Endodermal cell (in vitro differentiated cells): ENCODE measurements around the gene TEX2. TPM values are rescaled to one million over a fixed set of nuclear protein-coding genes. Genes with fewer than 3 reads are reported as not detected.

ENCODE experiments used
- DNase-seq: peaks from one replicate; pipeline ENCODE4 v3.0.0-alpha.2; 2017
- H3K27ac ChIP-seq: 2 replicates; pipeline ENCODE4 v1.5.1; 2013; ENCODE audit warnings: mild to moderate bottlenecking, low read depth, low read length, moderate library complexity
- H3K27me3 ChIP-seq: 2 replicates; pipeline ENCODE4 v1.6.1; 2013; ENCODE audit warnings: mild to moderate bottlenecking, low read length, moderate library complexity; ENCODE audit not compliant: insufficient read depth, control insufficient read depth, poor library complexity, severe bottlenecking
- H3K36me3 ChIP-seq: 2 replicates; pipeline ENCODE4 v1.7.0; 2013; ENCODE audit warnings: mild to moderate bottlenecking, low read length, moderate library complexity; ENCODE audit not compliant: control insufficient read depth, insufficient read depth
- H3K4me1 ChIP-seq: one replicate; pipeline ENCODE4 v1.7.0; 2013; ENCODE audit warnings: low read length; ENCODE audit not compliant: control insufficient read depth, insufficient read depth
- H3K4me3 ChIP-seq: 2 replicates; pipeline ENCODE4 v1.5.1; 2013; ENCODE audit warnings: mild to moderate bottlenecking, low read length, moderate library complexity
- H3K9ac ChIP-seq: 2 replicates; pipeline ENCODE4 v1.6.1; 2013; ENCODE audit warnings: mild to moderate bottlenecking, low read length, moderate library complexity; ENCODE audit not compliant: poor library complexity, severe bottlenecking; ENCODE audit errors: extremely low read depth
- H3K9me3 ChIP-seq: 2 replicates; pipeline ENCODE4 v1.6.1; 2013; ENCODE audit warnings: mild to moderate bottlenecking, low read length, moderate library complexity; ENCODE audit not compliant: control insufficient read depth
- H3K27ac Mint-ChIP-seq: 2 replicates; pipeline ENCODE4 v1.8.0; 2020; ENCODE audit warnings: mixed read lengths
- H3K27me3 Mint-ChIP-seq: 2 replicates; pipeline ENCODE4 v1.8.0; 2021; ENCODE audit warnings: mild to moderate bottlenecking, mixed read lengths; ENCODE audit not compliant: insufficient read depth
- H3K36me3 Mint-ChIP-seq: 2 replicates; pipeline ENCODE4 v1.8.0; 2020; ENCODE audit warnings: low read depth, mixed read lengths
- H3K4me1 Mint-ChIP-seq: 2 replicates; pipeline ENCODE4 v1.8.0; 2020; ENCODE audit warnings: mixed read lengths
- H3K4me3 Mint-ChIP-seq: 2 replicates; pipeline ENCODE4 v1.8.0; 2020; ENCODE audit warnings: mild to moderate bottlenecking, moderate library complexity, mixed read lengths
- H3K9me3 Mint-ChIP-seq: 2 replicates; pipeline ENCODE4 v1.8.0; 2020; ENCODE audit warnings: mild to moderate bottlenecking, mixed read lengths
- WGBS, 2 experiments: methylation state at CpG; one replicate each; pipeline versions ENCODE4 v1.1.5 to v1.1.7; 2013; ENCODE audit warnings: missing lambda C conversion rate in 2 of 2, mixed read lengths in 1 of 2; ENCODE audit not compliant: insufficient coverage in 1 of 2, insufficient read length in 1 of 2; 5-methylcytosine and 5-hydroxymethylcytosine counted together
- total RNA-seq, 2 donors: library from RNA; stranded (reverse); fragmentation: NEBNext Ultra II Directional in 1 of 2; extraction: Animal tissue kit (Norgen Biotek cat#: 25700) in 1 of 2; gene quantifications; 2 replicates in 1 of 2; 3 replicates in 1 of 2; pipeline ENCODE4 v1.2.1, GENCODE V29; 2021
- TF ChIP-seq, protein P1 (sequence below): fragments of 200-600 bp; sonication (generic); conservative IDR thresholded peaks from 2 replicates; pipeline ENCODE4 v1.5.0; 2021; ENCODE audit warnings: antibody characterized with exemption, mild to moderate bottlenecking

Gene TEX2
- total RNA-seq, 2 donors from 2014 or later: 11.6 to 13.1 TPM

DNA sequence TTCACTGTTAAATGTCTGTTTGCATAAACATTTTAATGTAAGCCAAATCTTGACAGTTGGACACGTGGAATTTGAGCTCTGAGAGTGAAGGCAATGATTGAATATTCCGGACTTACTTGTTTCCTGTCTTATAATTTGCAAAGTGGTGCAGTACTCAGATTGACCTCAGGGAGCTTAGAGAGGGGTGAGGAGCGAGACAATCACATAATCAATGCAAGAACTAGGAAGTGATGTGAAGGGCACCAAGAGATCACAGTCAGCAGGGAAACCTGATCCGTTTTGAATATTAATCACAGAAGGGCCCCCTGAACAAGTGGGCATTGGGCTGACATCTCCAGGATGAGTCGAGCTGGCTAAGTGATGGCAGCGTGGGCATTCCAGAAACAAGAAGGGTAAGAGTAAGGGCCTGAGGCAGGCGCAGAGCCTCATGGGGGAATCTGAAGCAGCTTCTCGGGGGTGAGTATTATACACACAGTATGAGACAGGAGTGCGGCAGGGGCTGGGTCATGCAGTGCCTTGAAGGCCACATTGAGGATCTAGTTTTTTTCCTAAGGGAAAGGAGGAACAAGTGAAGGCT, 26.1 kb downstream of the TEX2 start:
- DNase-seq: no peak
- Histone ChIP-seq H3K27me3 (no peaks in the 10 kb centered on the region), H3K4me3 (no peak overlapping the region), H3K9ac (no peak overlapping the region), H3K36me3 (no peaks in the 10 kb centered on the region), H3K4me1 (no peaks in the 10 kb centered on the region), H3K9me3 (no peaks in the 10 kb centered on the region), H3K27ac (no peak overlapping the region)
- H3K36me3 Mint-ChIP-seq: no peaks in the 10 kb centered on the region
- H3K9me3 Mint-ChIP-seq: no peaks in the 10 kb centered on the region
- H3K4me1 Mint-ChIP-seq: peaks cover 26% of the 10 kb centered on the region
- H3K4me3 Mint-ChIP-seq: no peak overlapping the region
- 74 to 90% methylated on average over 4 to 9 of the region's 9 CpGs for WGBS, 2 experiments
- no peaks in the 10 kb centered on the region for H3K27me3 Mint-ChIP-seq
- H3K27ac Mint-ChIP-seq: no peak overlapping the region
- TF ChIP-seq, protein P1, sequence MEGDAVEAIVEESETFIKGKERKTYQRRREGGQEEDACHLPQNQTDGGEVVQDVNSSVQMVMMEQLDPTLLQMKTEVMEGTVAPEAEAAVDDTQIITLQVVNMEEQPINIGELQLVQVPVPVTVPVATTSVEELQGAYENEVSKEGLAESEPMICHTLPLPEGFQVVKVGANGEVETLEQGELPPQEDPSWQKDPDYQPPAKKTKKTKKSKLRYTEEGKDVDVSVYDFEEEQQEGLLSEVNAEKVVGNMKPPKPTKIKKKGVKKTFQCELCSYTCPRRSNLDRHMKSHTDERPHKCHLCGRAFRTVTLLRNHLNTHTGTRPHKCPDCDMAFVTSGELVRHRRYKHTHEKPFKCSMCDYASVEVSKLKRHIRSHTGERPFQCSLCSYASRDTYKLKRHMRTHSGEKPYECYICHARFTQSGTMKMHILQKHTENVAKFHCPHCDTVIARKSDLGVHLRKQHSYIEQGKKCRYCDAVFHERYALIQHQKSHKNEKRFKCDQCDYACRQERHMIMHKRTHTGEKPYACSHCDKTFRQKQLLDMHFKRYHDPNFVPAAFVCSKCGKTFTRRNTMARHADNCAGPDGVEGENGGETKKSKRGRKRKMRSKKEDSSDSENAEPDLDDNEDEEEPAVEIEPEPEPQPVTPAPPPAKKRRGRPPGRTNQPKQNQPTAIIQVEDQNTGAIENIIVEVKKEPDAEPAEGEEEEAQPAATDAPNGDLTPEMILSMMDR: peak; percentile 63

DNA sequence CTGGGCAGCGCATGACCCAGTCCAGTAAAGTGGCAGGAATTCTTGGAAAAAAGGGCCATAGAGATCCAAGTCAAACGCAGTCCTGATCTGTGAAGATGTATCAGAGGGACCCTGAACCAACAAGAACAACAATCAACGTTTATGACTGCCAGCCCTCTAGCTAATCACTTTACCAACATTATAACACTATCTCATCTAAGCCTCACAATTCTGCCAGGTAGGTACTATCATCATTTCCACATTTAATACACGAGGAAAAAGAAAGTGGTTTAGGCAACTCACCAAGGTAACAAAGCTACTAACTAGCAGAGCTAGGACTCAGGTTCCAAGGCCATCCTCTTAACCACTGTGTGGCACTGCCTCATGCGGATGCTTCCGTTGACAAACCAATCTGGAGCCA, 28.1 kb downstream of the TEX2 start:
- no peak for DNase-seq
- Histone ChIP-seq H3K36me3 (no peaks in the 10 kb centered on the region), H3K27me3 (no peaks in the 10 kb centered on the region), H3K9me3 (no peaks in the 10 kb centered on the region), H3K4me3 (no peak overlapping the region), H3K27ac (no peak overlapping the region), H3K4me1 (no peaks in the 10 kb centered on the region), H3K9ac (no peak overlapping the region)
- no peak overlapping the region for H3K4me3 Mint-ChIP-seq
- no peak overlapping the region for H3K27ac Mint-ChIP-seq
- peaks cover 18% of the 10 kb centered on the region for H3K4me1 Mint-ChIP-seq
- WGBS, 2 experiments: 89 to 91% methylated on average over 4 to 6 of the region's 6 CpGs
- no peaks in the 10 kb centered on the region for H3K27me3 Mint-ChIP-seq
- no peaks in the 10 kb centered on the region for H3K36me3 Mint-ChIP-seq
- TF ChIP-seq, protein P1: no peak
- H3K9me3 Mint-ChIP-seq: no peaks in the 10 kb centered on the region

DNA sequence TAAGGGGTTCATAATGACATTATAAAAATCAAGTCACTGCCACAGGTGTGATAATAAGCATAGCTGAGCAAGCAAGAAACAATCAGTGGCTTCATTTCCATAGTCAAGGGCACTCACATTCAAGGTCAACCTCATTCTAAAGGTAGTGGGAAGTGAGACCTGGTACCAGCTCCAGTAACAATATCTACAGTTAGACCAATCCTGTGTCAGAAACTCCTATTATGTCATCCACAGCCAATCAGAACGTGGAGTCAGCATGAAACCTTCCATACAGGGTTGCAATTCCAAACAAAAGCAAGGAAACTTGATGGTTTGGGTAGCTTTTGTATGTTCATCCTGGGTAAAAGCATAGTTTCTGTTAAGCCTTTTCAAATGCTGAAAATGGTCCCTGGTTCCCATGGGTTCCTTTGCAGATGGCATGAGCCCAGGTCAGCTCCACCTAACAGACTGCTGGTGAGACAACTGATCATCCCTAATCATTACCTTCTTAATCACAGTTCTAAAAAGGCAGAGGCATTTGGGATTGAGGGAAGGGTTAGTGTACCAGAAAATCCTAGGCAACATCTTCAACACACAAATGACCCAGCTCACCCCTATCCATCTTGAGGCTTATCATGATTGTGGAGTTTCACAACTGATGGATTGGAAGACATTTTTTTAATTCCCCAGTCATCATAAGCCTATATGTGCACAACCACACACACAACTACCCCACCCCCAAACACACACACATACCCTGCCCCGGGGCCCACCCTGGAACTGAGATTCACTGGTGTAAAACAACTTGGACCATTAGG, 30.4 kb downstream of the TEX2 start:
- no peak overlapping the region for H3K27ac ChIP-seq
- Mint-ChIP-seq H3K9me3 (no peaks in the 10 kb centered on the region), H3K4me1 (peaks cover 8% of the 10 kb centered on the region), H3K27ac (no peak overlapping the region), H3K36me3 (no peaks in the 10 kb centered on the region), H3K4me3 (no peak overlapping the region), H3K27me3 (no peaks in the 10 kb centered on the region)
- no peak overlapping the region for H3K9ac ChIP-seq
- no peaks in the 10 kb centered on the region for H3K27me3 ChIP-seq
- H3K9me3 ChIP-seq: no peaks in the 10 kb centered on the region
- no peak overlapping the region for H3K4me3 ChIP-seq
- DNase-seq: no peak
- no peaks in the 10 kb centered on the region for H3K4me1 ChIP-seq
- WGBS, 2 experiments: 80 to 89% methylated on average over 1 to 2 of the region's 2 CpGs
- H3K36me3 ChIP-seq: no peaks in the 10 kb centered on the region
- TF ChIP-seq, protein P1: no peak
